Uterus (tissue), 4 donors: ENCODE data around the gene MRPL34. TPM values are rescaled to one million over a fixed set of nuclear protein-coding genes. Genes with fewer than 3 reads are reported as not detected.

Source experiments
- DNase-seq, 2 donors: peaks; one replicate each; pipeline ENCODE4 v3.0.0-alpha.2; 2019 to 2020
- H3K27ac ChIP-seq, 2 donors: fragments of 200-600 bp; sonication (generic); 1 replicate in 1 of 2; 2 replicates in 1 of 2; pipeline ENCODE4 v1.5.1; 2016 to 2018
- H3K27me3 ChIP-seq, 2 donors: fragments of 200-600 bp; sonication (generic); one replicate each; pipeline ENCODE4 v1.5.1; 2018 to 2019; ENCODE audit warnings: control low read depth in 1 of 2
- H3K36me3 ChIP-seq, 2 donors: fragments of 200-600 bp; sonication (generic); one replicate each; pipeline ENCODE4 v1.5.1; 2019; ENCODE audit warnings: control low read depth in 1 of 2
- H3K4me1 ChIP-seq, 2 donors: fragments of 200-600 bp; sonication (generic); one replicate each; pipeline ENCODE4 v1.5.1; 2018 to 2019; ENCODE audit warnings: control low read depth in 1 of 2
- H3K4me3 ChIP-seq, 2 donors: fragments of 200-600 bp; sonication (generic); 1 replicate in 1 of 2; 2 replicates in 1 of 2; pipeline ENCODE4 v1.5.1; 2018 to 2019; ENCODE audit warnings: mild to moderate bottlenecking in 1 of 2
- H3K9me3 ChIP-seq, 2 donors: fragments of 200-600 bp; sonication (generic); one replicate each; pipeline ENCODE4 v1.5.1; 2019; ENCODE audit warnings: control low read depth in 1 of 2
- CTCF ChIP-seq, 4 experiments: fragments of 200-600 bp in 2 of 4; fragments of 450-650 bp in 2 of 4; sonication (generic) in 2 of 4; IDR thresholded peaks; one replicate each; pipeline ENCODE4 v1.5.1; 2016 to 2019; ENCODE audit warnings: antibody characterized with exemption in 4 of 4, mild to moderate bottlenecking in 2 of 4, moderate library complexity in 1 of 4
- POLR2A ChIP-seq, 2 donors: fragments of 450-650 bp; IDR thresholded peaks; one replicate each; pipeline ENCODE4 v1.6.1; 2016; ENCODE audit warnings: antibody characterized with exemption in 2 of 2, mild to moderate bottlenecking in 1 of 2, moderate library complexity in 1 of 2
- intact Hi-C: fragments of 100-400 bp; cut with DNase I; formaldehyde crosslinking; loops from one replicate; pipeline ENCODE4 v1.15.1; 2023; ENCODE audit warnings: low total_unique reads
- total RNA-seq, 4 donors: library from RNA; depleted of rRNA in 3 of 4; stranded (reverse); fragments of >200 nt in 3 of 4; gene quantifications; one replicate each; pipeline versions ENCODE4 v1.1.0 to v1.2.4, GENCODE V29; 2014 to 2023
- donor health status: DM: yes; HTN: yes; CAD: no.

MRPL34 gene
- total RNA-seq, 4 donors from 2014 or later: 30.9 to 289 (median 97.2) TPM

DNA sequence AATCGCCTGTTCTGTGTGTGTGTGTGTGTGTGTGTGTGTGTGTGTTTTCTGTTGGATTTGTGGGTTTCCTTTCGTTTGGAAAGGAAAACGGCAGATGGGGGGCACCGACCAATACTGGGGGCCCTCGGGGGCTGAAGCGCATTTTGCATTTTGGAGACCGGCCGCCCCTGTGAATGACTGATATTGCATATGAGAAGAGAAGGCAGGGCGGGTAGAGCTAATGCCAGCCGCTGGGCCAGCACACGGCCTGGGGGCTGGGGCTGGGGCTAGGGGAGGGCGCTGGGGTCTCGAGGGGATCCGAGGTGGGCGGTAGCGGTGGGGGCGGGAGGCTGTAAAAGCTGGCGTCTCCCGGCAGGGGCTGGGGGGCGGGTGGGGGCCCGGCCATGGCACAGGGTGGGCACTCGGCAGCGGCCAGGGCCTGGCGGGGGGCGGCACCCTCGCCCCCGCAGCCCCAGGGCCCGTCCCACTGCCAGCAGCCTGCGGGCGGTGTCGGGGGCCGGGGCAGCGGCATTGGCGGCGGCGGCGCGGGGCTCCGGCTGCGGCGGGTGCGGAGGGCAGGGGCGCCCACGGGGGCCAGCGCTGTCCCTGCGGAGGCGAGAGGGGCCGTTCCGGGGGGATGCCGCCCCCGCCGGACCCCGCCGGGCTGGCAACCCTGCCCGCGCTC, 17.8 kb downstream of the MRPL34 start:
- no peak overlapping the region for H3K27ac ChIP-seq
- TF ChIP-seq CTCF (IDR thresholded peaks at IDR 0.05) (no peak), POLR2A (IDR thresholded peaks at IDR 0.05) (no peak)
- H3K27me3 ChIP-seq: no peaks in the 10 kb centered on the region
- no peak for DNase-seq
- no peaks in the 10 kb centered on the region for H3K9me3 ChIP-seq
- no peaks in the 10 kb centered on the region for H3K36me3 ChIP-seq
- H3K4me1 ChIP-seq: peaks cover 0 to 13% of the 10 kb centered on the region in 2 donors
- intact Hi-C loops: no loop called here
- no peak overlapping the region for H3K4me3 ChIP-seq

- TF ChIP-seq CTCF (IDR thresholded peaks at IDR 0.05) (no peak), POLR2A (IDR thresholded peaks at IDR 0.05) (no peak)
- Histone ChIP-seq H3K27ac (no peak overlapping the region), H3K36me3 (no peaks in the 10 kb centered on the region), H3K4me3 (no peak overlapping the region), H3K4me1 (peaks cover 0 to 18% of the 10 kb centered on the region in 2 donors), H3K27me3 (peaks cover 0 to 2% of the 10 kb centered on the region in 2 donors), H3K9me3 (no peaks in the 10 kb centered on the region)
- intact Hi-C loops: no loop called here
- DNase-seq: no peak
Measured at GRCh38 chr19:17323964-17324332, 18.3 kb downstream of the MRPL34 start.

GRCh38 chr19:17324357-17325114, 18.9 kb downstream of the MRPL34 start:
- peaks cover 0 to 20% of the 10 kb centered on the region in 2 donors for H3K4me1 ChIP-seq
- H3K27me3 ChIP-seq: peaks cover 0 to 7% of the 10 kb centered on the region in 2 donors
- no peak for TF ChIP-seq POLR2A (IDR thresholded peaks at IDR 0.05)
- TF ChIP-seq CTCF (IDR thresholded peaks at IDR 0.05): no peak
- H3K27ac ChIP-seq: no peak overlapping the region
- no peaks in the 10 kb centered on the region for H3K36me3 ChIP-seq
- intact Hi-C loops: no loop called here
- H3K4me3 ChIP-seq: no peak overlapping the region
- no peak for DNase-seq
- H3K9me3 ChIP-seq: no peaks in the 10 kb centered on the region

DNA sequence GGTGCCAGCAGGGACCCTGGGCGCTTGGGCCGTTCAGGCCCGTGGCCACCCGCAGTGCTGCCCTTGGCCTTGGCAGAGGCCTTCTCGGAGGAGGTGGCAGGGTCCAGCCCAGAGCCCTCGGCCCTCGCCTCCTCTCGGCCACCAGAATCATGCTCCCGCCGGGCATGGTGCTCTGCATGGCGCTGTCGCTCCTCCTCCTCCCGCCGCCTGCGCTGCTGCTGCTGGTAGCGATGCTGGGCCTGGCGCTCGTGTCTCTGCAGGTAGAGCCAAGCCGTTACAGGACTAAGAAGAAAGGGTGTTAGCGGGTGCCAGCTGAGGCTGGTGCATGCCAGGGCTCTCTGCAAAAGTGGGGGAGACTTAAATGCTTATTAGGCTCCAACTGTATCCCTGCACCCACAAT, 19.5 kb downstream of the MRPL34 start:
- H3K4me1 ChIP-seq: peaks cover 0 to 20% of the 10 kb centered on the region in 2 donors
- no peak for DNase-seq
- H3K9me3 ChIP-seq: no peaks in the 10 kb centered on the region
- peaks cover 0 to 12% of the 10 kb centered on the region in 2 donors for H3K27me3 ChIP-seq
- no peak overlapping the region for H3K4me3 ChIP-seq
- intact Hi-C loops: no loop called here
- no peak overlapping the region for H3K27ac ChIP-seq
- TF ChIP-seq POLR2A (IDR thresholded peaks at IDR 0.05) (no peak), CTCF (IDR thresholded peaks at IDR 0.05) (no peak)
- H3K36me3 ChIP-seq: no peaks in the 10 kb centered on the region

DNA sequence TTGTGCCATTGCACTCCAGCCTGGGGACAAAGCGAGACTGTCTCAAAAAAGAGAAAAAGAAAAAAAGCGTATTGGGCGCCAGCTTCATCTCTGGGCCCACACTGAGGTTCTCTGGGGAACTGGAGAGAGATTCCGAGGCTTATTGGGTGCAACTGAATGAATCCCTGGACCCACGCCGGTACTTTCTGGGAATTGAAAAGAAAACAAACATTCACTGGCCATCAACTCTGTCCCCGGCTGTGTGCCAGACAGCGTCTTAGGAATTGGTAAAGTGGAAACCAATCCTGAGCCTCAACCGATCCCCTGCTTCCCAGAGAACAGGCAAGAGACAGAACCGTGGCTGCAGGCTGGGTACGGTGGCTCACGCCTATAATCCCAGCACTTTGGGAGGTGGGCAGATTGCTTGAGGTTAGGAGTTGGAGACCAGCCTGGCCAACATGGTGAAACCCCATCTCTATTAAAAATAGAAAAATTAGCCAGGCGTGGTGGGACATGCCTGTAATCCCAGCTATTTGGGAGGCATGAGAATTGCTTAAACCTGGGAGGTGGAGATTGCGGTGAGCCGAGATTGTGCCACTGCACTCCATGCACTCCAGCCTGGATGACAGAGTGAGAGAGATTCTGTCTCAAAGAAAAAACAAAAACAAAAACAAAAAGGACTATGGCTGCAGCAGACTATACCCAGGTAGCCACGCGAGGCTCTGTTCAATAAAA, 20.4 kb downstream of the MRPL34 start:
- Histone ChIP-seq H3K27me3 (peaks cover 0 to 12% of the 10 kb centered on the region in 2 donors), H3K9me3 (no peaks in the 10 kb centered on the region), H3K36me3 (no peaks in the 10 kb centered on the region), H3K4me1 (peaks cover 0 to 20% of the 10 kb centered on the region in 2 donors), H3K4me3 (no peak overlapping the region), H3K27ac (no peak overlapping the region)
- intact Hi-C loops: no loop called here
- no peak for DNase-seq
- no peak for TF ChIP-seq CTCF (IDR thresholded peaks at IDR 0.05)
- no peak for TF ChIP-seq POLR2A (IDR thresholded peaks at IDR 0.05)
